ENCODE results near the gene SIL1.

SIL1 gene

DNA sequence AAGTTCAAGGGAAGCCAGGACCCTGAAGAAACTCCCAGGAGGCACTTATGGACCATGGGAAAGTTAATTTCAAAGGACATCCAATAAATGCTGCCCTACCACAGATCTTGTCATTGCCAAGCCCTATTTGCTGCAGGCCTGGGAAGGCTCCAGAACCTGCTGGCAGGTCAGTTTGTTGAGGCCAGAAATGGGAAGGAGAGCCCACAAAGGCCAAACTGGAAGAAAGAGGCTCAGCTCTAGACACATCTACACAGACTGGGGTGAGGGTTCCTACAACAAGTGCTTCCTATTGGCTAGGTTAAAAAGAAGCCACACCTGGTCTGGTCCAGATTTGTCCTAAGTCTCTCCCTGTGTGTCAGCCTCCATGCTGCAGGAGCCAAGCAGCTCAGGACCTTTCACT, 94.4 kb downstream of the SIL1 start:
- TF ChIP-seq, protein P1, sequence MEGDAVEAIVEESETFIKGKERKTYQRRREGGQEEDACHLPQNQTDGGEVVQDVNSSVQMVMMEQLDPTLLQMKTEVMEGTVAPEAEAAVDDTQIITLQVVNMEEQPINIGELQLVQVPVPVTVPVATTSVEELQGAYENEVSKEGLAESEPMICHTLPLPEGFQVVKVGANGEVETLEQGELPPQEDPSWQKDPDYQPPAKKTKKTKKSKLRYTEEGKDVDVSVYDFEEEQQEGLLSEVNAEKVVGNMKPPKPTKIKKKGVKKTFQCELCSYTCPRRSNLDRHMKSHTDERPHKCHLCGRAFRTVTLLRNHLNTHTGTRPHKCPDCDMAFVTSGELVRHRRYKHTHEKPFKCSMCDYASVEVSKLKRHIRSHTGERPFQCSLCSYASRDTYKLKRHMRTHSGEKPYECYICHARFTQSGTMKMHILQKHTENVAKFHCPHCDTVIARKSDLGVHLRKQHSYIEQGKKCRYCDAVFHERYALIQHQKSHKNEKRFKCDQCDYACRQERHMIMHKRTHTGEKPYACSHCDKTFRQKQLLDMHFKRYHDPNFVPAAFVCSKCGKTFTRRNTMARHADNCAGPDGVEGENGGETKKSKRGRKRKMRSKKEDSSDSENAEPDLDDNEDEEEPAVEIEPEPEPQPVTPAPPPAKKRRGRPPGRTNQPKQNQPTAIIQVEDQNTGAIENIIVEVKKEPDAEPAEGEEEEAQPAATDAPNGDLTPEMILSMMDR (IDR thresholded peaks at IDR 0.05), result no peak

DNA sequence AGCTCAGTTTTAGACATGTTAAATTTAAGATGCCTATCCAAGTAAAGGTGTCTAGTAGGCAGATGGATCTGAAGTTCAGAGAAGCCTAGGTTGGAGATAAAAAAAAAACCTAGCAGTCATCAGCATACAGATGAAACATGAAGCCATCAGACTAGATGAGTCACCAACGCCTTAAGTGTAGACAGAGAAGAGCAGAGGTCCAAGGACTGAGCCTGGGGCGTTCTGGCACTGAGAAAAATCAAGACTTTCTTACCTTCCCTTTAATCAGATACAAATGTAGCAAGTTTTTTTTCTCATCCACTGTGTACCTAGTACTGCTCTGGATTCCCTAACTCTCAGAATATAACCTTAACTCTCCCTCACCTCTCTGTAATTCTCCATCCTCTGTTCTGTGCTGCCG, 97.3 kb downstream of the SIL1 start:
- TF ChIP-seq, protein P1 (IDR thresholded peaks at IDR 0.05), result no peak

DNA sequence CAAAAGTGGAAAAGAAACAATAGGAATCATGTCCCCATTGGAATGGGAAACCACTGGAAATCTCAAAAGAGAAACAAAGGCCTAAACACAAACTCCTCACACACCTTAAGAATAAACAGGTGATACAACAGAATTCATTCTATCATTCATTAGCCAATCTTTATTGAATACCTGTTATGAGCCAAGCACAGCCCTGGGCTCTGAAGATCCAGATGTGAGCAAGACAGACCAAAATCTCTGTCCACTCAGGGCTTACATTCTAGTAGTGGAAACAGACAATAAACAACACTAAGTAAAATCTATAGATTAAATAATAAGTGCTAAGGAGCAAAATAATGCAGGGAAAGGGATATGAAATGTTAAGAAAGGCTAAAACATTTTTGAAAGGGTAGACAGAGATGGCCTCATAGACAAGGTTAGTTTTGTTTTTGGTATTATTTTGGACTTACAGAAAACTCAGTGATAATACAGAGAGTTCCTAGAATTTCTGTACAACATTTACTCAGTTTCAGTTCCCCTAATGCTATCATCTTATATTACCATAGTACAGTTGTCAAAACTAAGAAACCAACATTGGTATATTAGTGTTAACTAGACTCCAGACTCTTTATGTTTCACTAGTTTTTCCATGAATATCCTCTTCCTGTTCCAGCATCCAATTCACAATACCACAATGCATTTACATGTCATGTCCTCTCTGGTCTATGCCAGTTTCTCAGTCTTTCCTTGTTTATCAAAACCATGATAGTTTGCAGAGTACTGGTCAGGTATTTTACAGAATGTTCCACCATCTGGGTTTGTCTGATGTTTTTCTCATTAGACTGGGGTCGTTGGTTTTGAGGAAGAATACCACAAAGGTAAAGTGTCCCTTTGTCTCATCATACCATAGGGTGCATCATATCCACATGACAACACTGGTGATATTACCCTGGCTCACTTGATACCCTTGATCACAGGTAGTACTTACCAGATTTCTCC, 103.7 kb downstream of the SIL1 start:
- TF ChIP-seq, protein P1 (IDR thresholded peaks at IDR 0.05), result no peak

DNA sequence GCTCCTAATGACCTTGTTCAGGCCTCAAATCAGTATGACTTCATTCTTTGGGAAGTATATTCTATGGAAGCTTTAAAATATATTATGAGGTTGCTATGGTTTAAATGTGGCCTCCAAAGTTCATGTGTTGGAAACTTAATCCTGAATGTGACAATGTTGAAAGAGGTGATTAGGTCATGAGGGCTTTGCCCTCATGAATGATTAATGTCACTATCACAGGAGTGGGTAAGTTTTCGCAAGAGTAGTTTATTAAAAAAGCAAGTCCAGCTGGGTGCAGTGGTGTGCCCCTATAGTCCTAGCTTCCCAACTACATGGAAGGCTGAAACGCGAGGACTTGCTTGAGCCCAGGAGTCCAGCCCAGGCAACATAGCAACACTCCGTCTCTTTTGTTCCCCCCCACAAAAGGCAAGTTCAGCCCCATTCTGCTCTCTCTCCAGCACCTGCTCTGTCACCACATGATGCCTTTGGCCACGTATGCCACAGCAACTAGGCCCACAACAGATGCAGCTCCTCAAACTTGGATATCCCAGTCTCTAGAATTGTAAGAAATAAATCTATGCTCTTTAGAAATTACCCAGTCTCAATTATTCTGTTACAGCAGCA, 105.3 kb downstream of the SIL1 start:
- TF ChIP-seq, protein P1 (IDR thresholded peaks at IDR 0.05), result no peak

DNA sequence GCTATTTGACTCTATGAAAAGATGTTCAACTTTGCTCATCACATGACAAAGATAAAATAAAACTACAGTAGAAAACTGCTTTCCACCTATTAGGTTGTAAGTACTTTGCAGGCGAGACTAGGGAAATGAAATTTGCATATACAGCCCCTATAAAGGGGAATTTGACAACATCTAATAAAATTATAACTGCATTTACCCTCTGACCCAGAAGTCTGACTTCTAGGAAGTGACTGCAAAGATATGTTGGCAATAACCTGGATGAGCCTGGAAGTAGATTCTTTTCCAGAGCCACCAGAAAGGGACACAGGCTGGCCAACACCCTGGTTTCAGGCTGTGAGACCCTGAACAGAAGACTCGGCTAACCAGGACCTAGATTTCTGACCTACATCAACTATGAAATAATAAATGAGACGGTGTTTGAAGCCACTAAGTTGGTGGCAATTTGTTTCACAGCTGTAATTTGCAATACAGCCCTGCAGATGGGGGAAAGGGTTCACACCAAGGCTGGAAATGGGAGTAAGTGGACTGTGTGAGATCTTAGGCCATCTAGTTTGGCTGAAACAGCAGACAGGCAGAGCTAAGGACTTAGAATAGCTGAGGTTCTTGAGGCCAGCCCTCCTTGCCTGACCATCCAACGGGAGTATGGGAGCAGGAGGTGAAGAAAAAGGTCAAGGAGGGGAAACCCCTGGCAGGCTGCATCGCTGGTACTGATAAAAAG, 106.6 kb downstream of the SIL1 start:
- TF ChIP-seq, protein P1 (IDR thresholded peaks at IDR 0.05), result no peak

DNA sequence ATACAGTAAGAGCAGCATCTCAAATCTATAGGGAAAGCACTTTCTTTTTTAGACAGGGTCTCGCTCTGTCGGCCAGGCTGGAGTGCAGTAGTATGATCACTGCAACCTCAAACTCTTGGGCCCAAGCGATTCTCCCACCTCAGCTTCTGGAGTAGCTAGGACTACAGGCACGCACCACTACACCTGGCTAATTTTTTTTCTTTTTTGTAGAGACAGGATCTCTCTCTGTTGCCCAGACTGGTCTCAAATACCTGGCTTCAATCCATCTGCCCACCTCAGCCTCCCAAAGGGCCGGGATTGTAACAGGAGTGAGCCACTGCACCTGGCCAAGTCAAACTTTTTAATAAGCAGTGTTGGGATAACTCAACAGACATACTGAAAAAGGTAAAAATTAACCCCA, 107.6 kb downstream of the SIL1 start:
- TF ChIP-seq, protein P1 (IDR thresholded peaks at IDR 0.05), result no peak

DNA sequence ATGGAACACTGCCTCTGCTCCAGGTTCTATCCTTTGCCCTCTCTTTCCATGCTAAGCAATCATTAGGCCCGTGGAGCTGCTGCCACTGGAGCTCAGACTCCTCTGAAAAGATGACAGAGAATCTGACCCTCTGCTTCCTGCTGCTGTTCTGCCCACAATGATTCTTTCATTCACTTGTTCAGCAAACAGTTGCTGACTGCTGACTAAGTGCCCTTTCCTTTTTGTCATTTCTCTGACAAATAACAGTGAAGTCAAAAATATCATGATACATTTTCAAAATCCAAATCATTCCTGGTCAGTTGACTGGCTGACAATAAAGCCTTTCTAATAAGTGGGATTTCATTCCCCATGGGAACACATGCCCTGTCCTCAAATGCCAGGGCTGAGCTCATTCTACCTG, 110.1 kb downstream of the SIL1 start:
- TF ChIP-seq, protein P1 (IDR thresholded peaks at IDR 0.05), result no peak

All from LNCAP (cell line).